Brain pericyte (primary cell): ENCODE results near the gene MIDN.
A peak's percentile ranks its signal among the peaks of the same experiment; 100 is the strongest.

Experiments
- DNase-seq: peaks from one replicate; pipeline ENCODE4 v3.0.0-alpha.2; 2012; ENCODE audit warnings: low read depth, low spot score

The MIDN gene

GRCh38 chr19:1269478-1270212 lies 21.3 kb downstream of the MIDN start:
- no peak for DNase-seq

- DNase-seq = no peak
Observed at GRCh38 chr19:1270213-1270853, 21.9 kb downstream of the MIDN start.

- DNase-seq = no peak
Observed at GRCh38 chr19:1270854-1271527, 22.6 kb downstream of the MIDN start.

GRCh38 chr19:1271528-1272422 lies 23.4 kb downstream of the MIDN start:
- no peak for DNase-seq

GRCh38 chr19:1272423-1273262 lies 24.3 kb downstream of the MIDN start:
- no peak for DNase-seq

- no peak for DNase-seq
Observed at GRCh38 chr19:1273263-1274041, 25.1 kb downstream of the MIDN start.

- DNase-seq = no peak
Observed at GRCh38 chr19:1274081-1274851, 25.9 kb downstream of the MIDN start.

- DNase-seq = no peak
Observed at GRCh38 chr19:1274852-1275259, 26.5 kb downstream of the MIDN start.

GRCh38 chr19:1275260-1275975 lies 27.0 kb downstream of the MIDN start, which contains the start of gene FAM174C:
Gene FAM174C, plus strand, starts transcription at chr19:1275530. Its CDS starts 20 bp downstream, at chr19:1275550.
- DNase-seq = peak; percentile 84

GRCh38 chr19:1275976-1276627 lies 27.7 kb downstream of the MIDN start:
- DNase-seq = no peak

GRCh38 chr19:1276628-1277022 lies 28.2 kb downstream of the MIDN start:
- no peak for DNase-seq

- DNase-seq = no peak
Observed at GRCh38 chr19:1277061-1277460, 28.7 kb downstream of the MIDN start.

- DNase-seq = no peak
Observed at GRCh38 chr19:1278074-1278473, 29.7 kb downstream of the MIDN start.

- DNase-seq = no peak
Observed at GRCh38 chr19:1278713-1279660, 30.6 kb downstream of the MIDN start.

GRCh38 chr19:1279782-1280341 lies 31.5 kb downstream of the MIDN start:
- DNase-seq = no peak
